ENCODE results near the gene XKR7.

XKR7 gene

GRCh38 chr20:32052090-32052777, 84.3 kb downstream of the XKR7 start, which contains the start of gene HCK:
Gene HCK (plus strand): TSS chr20:32052242.
- DNase-seq: no peak

GRCh38 chr20:32052778-32053362, 84.9 kb downstream of the XKR7 start:
- DNase-seq: no peak

All from DMS153 (cell line).